Measurements from ENCODE around the gene ZBED4.

GRCh38 chr22:49869845-49870712 lies 16.4 kb downstream of the ZBED4 start:
- TF ChIP-seq CTCF (IDR thresholded peaks at IDR 0.05) (no peak), POLR2A (IDR thresholded peaks at IDR 0.05) (no peak)

Data from uterus (tissue), 2 donors.